H1 (cell line): ENCODE results near the gene SRSF1. TPM values are rescaled to one million over a fixed set of nuclear protein-coding genes. Genes with fewer than 3 reads are reported as not detected.

Source experiments
- CTCF ChIA-PET: fragments of 300-600 bp; sonication (Branson Sonifier 250); formaldehyde crosslinking; loops from one replicate; lab custom pipeline; 2021; ENCODE audit not compliant: partially characterized antibody; lab: Charles Lee
- POLR2A ChIA-PET: fragments of 300-600 bp; sonication (Branson Sonifier 250); formaldehyde crosslinking; loops from one replicate; lab custom pipeline; 2021; ENCODE audit warnings: inconsistent platforms; ENCODE audit not compliant: partially characterized antibody; lab: Charles Lee
- DNase-seq, 2 experiments: peaks; one replicate each; pipeline versions ENCODE4 v3.0.0 to v3.0.0-alpha.2; 2010 to 2022; ENCODE audit warnings: low spot score in 2 of 2, low read depth in 1 of 2, mixed read lengths in 1 of 2
- FAIRE-seq: peaks from 2 replicates; lab custom pipeline; 2011; peaks lifted over from hg19 to GRCh38; lab: Jason Lieb, UNC
- H2AFZ ChIP-seq: 2 replicates; pipeline ENCODE4 v1.8.1; 2012; ENCODE audit warnings: low read length, inconsistent platforms
- H2AK5ac ChIP-seq: 2 replicates; pipeline ENCODE4 v1.6.1; 2013; ENCODE audit warnings: low read depth, low read length
- H2BK120ac ChIP-seq: replicated peaks from 2 replicates; pipeline ENCODE3; 2013; ENCODE audit warnings: low read depth, low read length, inconsistent platforms
- H2BK12ac ChIP-seq: 2 replicates; pipeline ENCODE4 v1.6.1; 2013; ENCODE audit warnings: low read depth, low read length
- H2BK15ac ChIP-seq: 2 replicates; pipeline ENCODE4 v1.6.1; 2013; ENCODE audit warnings: low read length
- H2BK20ac ChIP-seq: 2 replicates; pipeline ENCODE4 v1.6.1; 2013; ENCODE audit warnings: low read length
- H2BK5ac ChIP-seq: 2 replicates; pipeline ENCODE4 v1.6.1; 2013; ENCODE audit warnings: low read depth, low read length
- H3K14ac ChIP-seq: 2 replicates; pipeline ENCODE4 v1.6.1; 2013; ENCODE audit warnings: inconsistent platforms; ENCODE audit not compliant: insufficient read length
- H3K18ac ChIP-seq: 2 replicates; pipeline ENCODE4 v1.6.1; 2013; ENCODE audit warnings: low read length; ENCODE audit errors: extremely low read depth
- H3K23ac ChIP-seq: 2 replicates; pipeline ENCODE4 v1.6.1; 2013; ENCODE audit warnings: inconsistent platforms; ENCODE audit not compliant: insufficient read length
- H3K23me2 ChIP-seq: 2 replicates; pipeline ENCODE4 v1.6.1; 2013; ENCODE audit warnings: low read depth, low read length
- H3K27ac ChIP-seq: 2 replicates; pipeline ENCODE4 v1.6.1; 2011; ENCODE audit warnings: low read depth, low read length, inconsistent platforms
- H3K27me3 ChIP-seq, 4 experiments: replicated peaks in 1 of 4; 1 replicate in 1 of 4; 2 replicates in 3 of 4; pipeline versions ENCODE4 v1.6.1 to v1.8.1; 2011 to 2013; ENCODE audit warnings: low read length in 3 of 4, mild to moderate bottlenecking in 3 of 4, inconsistent platforms in 2 of 4, mixed read lengths in 2 of 4, moderate library complexity in 1 of 4; ENCODE audit not compliant: control insufficient read depth in 3 of 4, insufficient read depth in 3 of 4; ENCODE audit errors: extremely low read depth in 1 of 4
- H3K36me3 ChIP-seq, 4 experiments: 2 replicates each; pipeline versions ENCODE4 v1.6.1 to v1.8.1; 2011 to 2013; ENCODE audit warnings: mild to moderate bottlenecking in 4 of 4, low read length in 3 of 4, moderate library complexity in 2 of 4, control low read depth in 1 of 4, inconsistent platforms in 1 of 4; ENCODE audit not compliant: insufficient read depth in 4 of 4, control insufficient read depth in 2 of 4
- H3K4ac ChIP-seq: replicated peaks from 2 replicates; pipeline ENCODE3; 2013; ENCODE audit warnings: low read length, low read depth, mixed read lengths, inconsistent platforms; ENCODE audit not compliant: insufficient read length
- H3K4me1 ChIP-seq, 4 experiments: replicated peaks in 1 of 4; 1 replicate in 1 of 4; 2 replicates in 3 of 4; pipeline versions ENCODE4 v1.6.1 to v1.8.1; 2011 to 2013; ENCODE audit warnings: low read length in 3 of 4, inconsistent platforms in 2 of 4, mixed read lengths in 1 of 4; ENCODE audit not compliant: insufficient read depth in 4 of 4, control insufficient read depth in 3 of 4
- H3K4me2 ChIP-seq, 2 experiments: 2 replicates each; pipeline versions ENCODE4 v1.6.1 to v1.8.1; 2011 to 2013; ENCODE audit warnings: low read depth in 2 of 2, low read length in 2 of 2, control low read depth in 1 of 2, inconsistent platforms in 1 of 2, mild to moderate bottlenecking in 1 of 2; ENCODE audit not compliant: insufficient read depth in 1 of 2
- H3K4me3 ChIP-seq, 4 experiments: fragments of 200-600, 300-600 bp in 1 of 4; sonication (generic), shearing (Covaris generic), sonication (Bioruptor Twin) in 1 of 4; 2 replicates each; pipeline versions ENCODE4 v1.5.1 to v1.8.1; 2011 to 2016; ENCODE audit warnings: low read length in 4 of 4, low read depth in 3 of 4, control low read depth in 2 of 4, inconsistent platforms in 2 of 4, mild to moderate bottlenecking in 2 of 4, mixed read lengths in 1 of 4, moderate library complexity in 1 of 4; ENCODE audit not compliant: insufficient read depth in 2 of 4; ENCODE audit errors: extremely low read depth in 1 of 4
- H3K56ac ChIP-seq: replicated peaks from 2 replicates; pipeline ENCODE3; 2013; ENCODE audit warnings: low read depth, mild to moderate bottlenecking, mixed read lengths, low read length, inconsistent platforms; ENCODE audit not compliant: insufficient read length
- H3K79me1 ChIP-seq: 2 replicates; pipeline ENCODE4 v1.6.1; 2013; ENCODE audit warnings: low read depth, low read length, control low read depth
- H3K79me2 ChIP-seq, 2 experiments: 2 replicates each; pipeline versions ENCODE4 v1.6.1 to v1.8.1; 2012 to 2013; ENCODE audit warnings: low read length in 2 of 2, mild to moderate bottlenecking in 2 of 2, inconsistent platforms in 1 of 2; ENCODE audit not compliant: insufficient read depth in 2 of 2, control insufficient read depth in 1 of 2
- H3K9ac ChIP-seq, 4 experiments: replicated peaks in 1 of 4; 1 replicate in 1 of 4; 2 replicates in 3 of 4; pipeline versions ENCODE4 v1.6.1 to v1.8.1; 2011 to 2013; ENCODE audit warnings: low read depth in 3 of 4, low read length in 3 of 4, control low read depth in 2 of 4, mild to moderate bottlenecking in 2 of 4, moderate library complexity in 2 of 4, inconsistent platforms in 1 of 4; ENCODE audit errors: extremely low read depth in 1 of 4
- H3K9me3 ChIP-seq, 2 experiments: 2 replicates each; pipeline versions ENCODE4 v1.6.1 to v1.8.1; 2012 to 2013; ENCODE audit warnings: mild to moderate bottlenecking in 2 of 2, moderate library complexity in 2 of 2, control low read depth in 1 of 2, inconsistent platforms in 1 of 2, low read depth in 1 of 2, low read length in 1 of 2, mixed read lengths in 1 of 2; ENCODE audit not compliant: insufficient read depth in 2 of 2
- H4K20me1 ChIP-seq, 2 experiments: replicated peaks in 1 of 2; 2 replicates each; pipeline versions ENCODE3 to v1.8.1; 2011 to 2013; ENCODE audit warnings: inconsistent platforms in 2 of 2, low read length in 2 of 2, mild to moderate bottlenecking in 1 of 2; ENCODE audit not compliant: insufficient read depth in 2 of 2, control insufficient read depth in 1 of 2
- H4K5ac ChIP-seq: 2 replicates; pipeline ENCODE4 v1.6.1; 2013; ENCODE audit warnings: low read length, low read depth, mixed read lengths, inconsistent platforms; ENCODE audit not compliant: insufficient read length
- H4K8ac ChIP-seq: 2 replicates; pipeline ENCODE4 v1.8.0; 2013; ENCODE audit warnings: mild to moderate bottlenecking, moderate library complexity, low read length, inconsistent platforms; ENCODE audit not compliant: insufficient read depth; ENCODE audit errors: extremely low read depth
- H4K91ac ChIP-seq: replicated peaks from 2 replicates; pipeline ENCODE3; 2013; ENCODE audit warnings: low read length, mixed read lengths, inconsistent platforms; ENCODE audit not compliant: insufficient read length
- CBX5 ChIP-seq: fragments of 300-800, 300-1000 bp; sonication (generic); IDR thresholded peaks from 2 replicates; pipeline ENCODE4 v1.7.1; 2016; ENCODE audit warnings: antibody characterized with exemption, low read length, low read depth
- CBX8 ChIP-seq: fragments of 300-800, 300-1000 bp; sonication (generic); IDR thresholded peaks from 2 replicates; pipeline ENCODE4 v1.7.1; 2016; ENCODE audit warnings: low read depth, low read length, borderline replicate concordance
- CTBP2 ChIP-seq: IDR thresholded peaks from 2 replicates; pipeline ENCODE4 v1.7.0; 2011; ENCODE audit warnings: borderline replicate concordance, mild to moderate bottlenecking, moderate library complexity, mixed read lengths, low read length; ENCODE audit not compliant: insufficient read depth, insufficient read length
- EGR1 ChIP-seq: IDR thresholded peaks from 2 replicates; pipeline ENCODE4 v1.6.1; 2011; ENCODE audit warnings: low read depth, low read length, borderline replicate concordance
- GTF2F1 ChIP-seq: IDR thresholded peaks from 2 replicates; pipeline ENCODE4 v1.6.1; 2012; ENCODE audit warnings: low read depth, low read length, improper control_type of control experiment, borderline replicate concordance
- JUN ChIP-seq: IDR thresholded peaks from 2 replicates; pipeline ENCODE4 v1.6.1; 2011; ENCODE audit warnings: low read depth, mild to moderate bottlenecking, improper control_type of control experiment, low read length
- MAFK ChIP-seq: IDR thresholded peaks from 2 replicates; pipeline ENCODE4 v1.6.1; 2012; ENCODE audit warnings: low read depth, mild to moderate bottlenecking, improper control_type of control experiment, low read length
- POLR2A ChIP-seq, 2 experiments: IDR thresholded peaks; 1 replicate in 1 of 2; 2 replicates in 1 of 2; pipeline ENCODE4 v1.6.1; 2011; ENCODE audit warnings: low read depth in 2 of 2, low read length in 2 of 2, mild to moderate bottlenecking in 2 of 2; ENCODE audit errors: control extremely low read depth in 1 of 2
- POU5F1 ChIP-seq: IDR thresholded peaks from 2 replicates; pipeline ENCODE4 v1.6.1; 2011; ENCODE audit warnings: low read depth, mild to moderate bottlenecking, low read length, moderate library complexity
- SP1 ChIP-seq: IDR thresholded peaks from 2 replicates; pipeline ENCODE4 v1.6.1; 2011; ENCODE audit warnings: low read depth, low read length
- SUZ12 ChIP-seq: fragments of 200-600 bp; sonication (generic); IDR thresholded peaks from 2 replicates; pipeline ENCODE4 v1.6.1; 2012; ENCODE audit warnings: mild to moderate bottlenecking, inconsistent platforms, low read length, moderate library complexity, mixed read lengths
- TAF1 ChIP-seq: IDR thresholded peaks from 2 replicates; pipeline ENCODE4 v1.6.1; 2011; ENCODE audit warnings: mild to moderate bottlenecking, low read depth, low read length
- ZNF274 ChIP-seq: IDR thresholded peaks from 2 replicates; pipeline ENCODE4 v1.7.0; 2012; ENCODE audit warnings: low read length, borderline replicate concordance; ENCODE audit errors: extremely low read depth
- WGBS, 2 experiments: shearing (Covaris generic) in 1 of 2; methylation state at CpG; one replicate each; pipeline versions ENCODE4 v1.1.6 to v1.1.7; 2013 to 2015; ENCODE audit warnings: low lambda C conversion rate in 2 of 2, mixed read lengths in 2 of 2, inconsistent platforms in 1 of 2, low coverage in 1 of 2, missing lambda C conversion rate in 1 of 2; ENCODE audit not compliant: insufficient replicate concordance in 2 of 2, insufficient coverage in 1 of 2, insufficient read length in 1 of 2; ENCODE audit errors: extremely low coverage in 1 of 2, missing lambda C conversion rate in 1 of 2; 5-methylcytosine and 5-hydroxymethylcytosine counted together
- polyA plus RNA-seq, 7 experiments: library from polyadenylated mRNA; depleted of rRNA in 3 of 7; stranded (reverse) in 5 of 7; unstranded in 2 of 7; fragments of >200 nt in 5 of 7; fragments of 200-250 nt in 2 of 7; gene quantifications; 1 replicate in 5 of 7; 2 replicates in 1 of 7; 4 replicates in 1 of 7; pipeline versions ENCODE4 v1.2.1 to v1.2.3, GENCODE V29; 2011 to 2013; ENCODE audit warnings: missing spikeins in 2 of 7, mixed read lengths in 2 of 7
- total RNA-seq: library from RNA; stranded (reverse); fragmentation: NEBNext Ultra II Directional; extraction: Animal tissue kit (Norgen Biotek cat#: 25700); gene quantifications from 2 replicates; pipeline ENCODE4 v1.2.1, GENCODE V29; 2021

Gene SRSF1
- total and polyA plus RNA-seq, 2 of the 8 experiments (the other 6 are each of a cell fraction or from before 2014, with no cell fraction given) = 149 to 429 TPM

DNA sequence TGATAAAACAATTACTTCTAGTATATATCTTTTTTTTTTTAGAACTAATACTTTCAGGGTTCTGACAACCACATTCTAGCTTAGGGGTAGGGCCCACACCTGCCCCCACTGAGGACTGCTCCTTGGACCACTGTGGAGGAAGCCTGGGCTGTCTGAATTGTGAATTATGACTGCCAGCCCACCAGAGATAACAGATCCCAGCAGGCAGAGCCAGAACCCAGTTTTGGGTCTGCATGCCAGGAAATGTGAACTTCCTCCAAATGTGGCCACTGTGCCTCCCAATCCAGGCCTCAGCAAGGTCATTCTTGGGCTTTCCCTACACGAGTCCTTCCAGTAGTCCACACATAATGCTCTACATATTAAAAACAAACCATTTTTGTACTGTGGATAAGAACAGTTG lies 34.9 kb downstream of the SRSF1 start:
- Histone ChIP-seq H3K36me3 (peaks cover 13 to 40% (median 29%) of the 10 kb centered on the region in 4 experiments), H4K8ac (no peak overlapping the region), H3K23me2 (no peaks in the 10 kb centered on the region), H2BK15ac (no peak overlapping the region), H3K79me1 (no peaks in the 10 kb centered on the region), H3K4me3 (no peak overlapping the region), H3K79me2 (no peaks in the 10 kb centered on the region), H3K9ac (no peak overlapping the region), H2BK12ac (no peak overlapping the region), H3K9me3 (no peaks in the 10 kb centered on the region), H2BK5ac (no peak overlapping the region), H2AFZ (no peak overlapping the region), H4K20me1 (peaks cover 0 to 1% of the 10 kb centered on the region in 2 experiments), H3K4me1 (peaks cover 0 to 2% (median 0%) of the 10 kb centered on the region in 4 experiments; a peak in 1 of 7 replicates), H3K4ac (no peak overlapping the region), H4K5ac (no peak overlapping the region), H3K14ac (no peak overlapping the region), H3K27me3 (no peaks in the 10 kb centered on the region), H3K18ac (no peak overlapping the region), H3K23ac (no peak overlapping the region), H2BK20ac (no peak overlapping the region), H3K27ac (no peak overlapping the region; the same call in 1 of the 2 replicates), H2BK120ac (no peak overlapping the region), H4K91ac (no peak overlapping the region), H3K4me2 (no peak overlapping the region), H2AK5ac (no peak overlapping the region), H3K56ac (no peak overlapping the region)
- WGBS, 2 experiments = 82% methylated on average over 1 of the region's 1 CpG; no CpG with 5 or more reads in 1 of the 2 experiments
- CTCF ChIA-PET = interaction anchor here (0.9 to 11.1 kb wide), 9 partner anchors 10 to 143 kb away, joined by 3 to 96 read pairs (median 5); partner anchors contain the start of gene CUEDC1
- no peak for FAIRE-seq
- POLR2A ChIA-PET = interaction anchor here (0.6 to 5.8 kb wide), 6 partner anchors 10 to 476 kb away, joined by 3 to 27 read pairs (median 4); no protein-coding TSS in a partner anchor
- no peak for DNase-seq
- TF ChIP-seq TAF1 (no peak), CBX8 (no peak), POLR2A (IDR thresholded peaks at IDR 0.05; ENCODE audit: control extremely low read depth in 1 of 2, low read depth in 2 of 2, low read length in 2 of 2) (no peak), CBX5 (no peak), CTBP2 (no peak), JUN (no peak), ZNF274 (no peak), POU5F1 (no peak), EGR1 (no peak), GTF2F1 (no peak), MAFK (no peak), SP1 (no peak), SUZ12 (no peak)
